Kidney epithelial cell (primary cell): ENCODE measurements around the gene BEND7. TPM values are rescaled to one million over a fixed set of nuclear protein-coding genes. Genes with fewer than 3 reads are reported as not detected.

Experiments
- DNase-seq: peaks from one replicate; pipeline ENCODE4 v3.0.0-alpha.2; 2010; ENCODE audit warnings: low read depth
- H3K27me3 ChIP-seq: 2 replicates; pipeline ENCODE4 v1.6.0; 2011; ENCODE audit warnings: low read length; ENCODE audit not compliant: control insufficient read depth, insufficient read depth
- H3K36me3 ChIP-seq: 2 replicates; pipeline ENCODE4 v1.5.1; 2011; ENCODE audit warnings: low read length; ENCODE audit not compliant: control insufficient read depth, insufficient read depth
- H3K4me3 ChIP-seq: 2 replicates; pipeline ENCODE4 v1.5.1; 2011; ENCODE audit warnings: low read depth, mild to moderate bottlenecking, control low read depth, low read length
- total RNA-seq: library from RNA; depleted of rRNA; stranded (reverse); fragments of >200 nt; gene quantifications from 2 replicates; pipeline ENCODE4 v1.2.3, GENCODE V29; 2015
- TF ChIP-seq, protein P1 (sequence below): IDR thresholded peaks from 2 replicates; pipeline ENCODE4 v1.5.1; 2011; ENCODE audit warnings: mild to moderate bottlenecking, moderate library complexity, low read length, control low read depth, inconsistent platforms; ENCODE audit not compliant: insufficient read depth, poor library complexity, severe bottlenecking

The BEND7 gene
- total RNA-seq, 1 donor from 2014 or later, result 31.5 TPM

- TF ChIP-seq, protein P1, sequence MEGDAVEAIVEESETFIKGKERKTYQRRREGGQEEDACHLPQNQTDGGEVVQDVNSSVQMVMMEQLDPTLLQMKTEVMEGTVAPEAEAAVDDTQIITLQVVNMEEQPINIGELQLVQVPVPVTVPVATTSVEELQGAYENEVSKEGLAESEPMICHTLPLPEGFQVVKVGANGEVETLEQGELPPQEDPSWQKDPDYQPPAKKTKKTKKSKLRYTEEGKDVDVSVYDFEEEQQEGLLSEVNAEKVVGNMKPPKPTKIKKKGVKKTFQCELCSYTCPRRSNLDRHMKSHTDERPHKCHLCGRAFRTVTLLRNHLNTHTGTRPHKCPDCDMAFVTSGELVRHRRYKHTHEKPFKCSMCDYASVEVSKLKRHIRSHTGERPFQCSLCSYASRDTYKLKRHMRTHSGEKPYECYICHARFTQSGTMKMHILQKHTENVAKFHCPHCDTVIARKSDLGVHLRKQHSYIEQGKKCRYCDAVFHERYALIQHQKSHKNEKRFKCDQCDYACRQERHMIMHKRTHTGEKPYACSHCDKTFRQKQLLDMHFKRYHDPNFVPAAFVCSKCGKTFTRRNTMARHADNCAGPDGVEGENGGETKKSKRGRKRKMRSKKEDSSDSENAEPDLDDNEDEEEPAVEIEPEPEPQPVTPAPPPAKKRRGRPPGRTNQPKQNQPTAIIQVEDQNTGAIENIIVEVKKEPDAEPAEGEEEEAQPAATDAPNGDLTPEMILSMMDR, result no peak
- DNase-seq, result no peak
- Histone ChIP-seq H3K36me3 (no peaks in the 10 kb centered on the region), H3K4me3 (no peak overlapping the region), H3K27me3 (no peaks in the 10 kb centered on the region)
Measured at GRCh38 chr10:13396369-13396768, 132.4 kb downstream of the BEND7 start.

- no peaks in the 10 kb centered on the region for H3K27me3 ChIP-seq
- H3K4me3 ChIP-seq, result no peak overlapping the region
- TF ChIP-seq, protein P1, result no peak
- no peak for DNase-seq
- H3K36me3 ChIP-seq, result no peaks in the 10 kb centered on the region
Measured at GRCh38 chr10:13395540-13395939, 133.3 kb downstream of the BEND7 start.

DNA sequence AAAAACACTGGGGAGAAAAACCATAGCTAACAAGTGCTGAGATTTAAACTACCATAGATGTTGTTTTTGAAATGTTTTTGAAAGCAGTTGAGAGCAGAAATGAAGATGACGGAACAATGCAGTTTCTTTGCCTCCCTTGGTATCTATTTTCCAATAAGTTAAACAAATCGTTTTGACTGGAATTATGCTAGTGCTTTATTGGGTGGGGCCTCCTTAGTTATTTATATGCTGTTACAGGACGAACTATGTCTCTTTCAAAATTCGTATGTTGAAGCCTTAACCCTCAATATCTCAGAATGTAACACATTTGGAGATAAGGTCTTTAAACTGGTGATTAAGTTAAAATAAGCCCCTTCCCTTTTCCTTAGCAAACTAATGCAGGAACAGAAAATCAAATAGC lies 135.2 kb downstream of the BEND7 start:
- TF ChIP-seq, protein P1, result no peak
- Histone ChIP-seq H3K27me3 (no peaks in the 10 kb centered on the region), H3K36me3 (no peaks in the 10 kb centered on the region), H3K4me3 (no peak overlapping the region)
- no peak for DNase-seq

- no peaks in the 10 kb centered on the region for H3K36me3 ChIP-seq
- TF ChIP-seq, protein P1, result no peak
- no peak overlapping the region for H3K4me3 ChIP-seq
- DNase-seq, result no peak
- no peaks in the 10 kb centered on the region for H3K27me3 ChIP-seq
Measured at GRCh38 chr10:13392701-13393100, 136.1 kb downstream of the BEND7 start.

Other genes starting within 250 kb of the BEND7 start
- 15.8 and 28.6 TPM in 2 replicates for gene PHYH, start 228.9 kb downstream of the BEND7 start, total RNA-seq
- 48.9 and 56.8 TPM in 2 replicates for gene SEPHS1, start 180.7 kb downstream of the BEND7 start, total RNA-seq
- 28.3 and 29.4 TPM in 2 replicates for gene PRPF18, start 58.0 kb upstream of the BEND7 start, total RNA-seq